H1 (cell line): ENCODE results near the gene MYRIP. TPM values are rescaled to one million over a fixed set of nuclear protein-coding genes. Genes with fewer than 3 reads are reported as not detected.

Experiments
- CTCF ChIA-PET: fragments of 300-600 bp; sonication (Branson Sonifier 250); formaldehyde crosslinking; loops from one replicate; lab custom pipeline; 2021; ENCODE audit not compliant: partially characterized antibody; lab: Charles Lee
- POLR2A ChIA-PET: fragments of 300-600 bp; sonication (Branson Sonifier 250); formaldehyde crosslinking; loops from one replicate; lab custom pipeline; 2021; ENCODE audit warnings: inconsistent platforms; ENCODE audit not compliant: partially characterized antibody; lab: Charles Lee
- DNase-seq, 2 experiments: peaks; one replicate each; pipeline versions ENCODE4 v3.0.0 to v3.0.0-alpha.2; 2010 to 2022; ENCODE audit warnings: low spot score in 2 of 2, low read depth in 1 of 2, mixed read lengths in 1 of 2
- FAIRE-seq: peaks from 2 replicates; lab custom pipeline; 2011; peaks lifted over from hg19 to GRCh38; lab: Jason Lieb, UNC
- H2AFZ ChIP-seq: 2 replicates; pipeline ENCODE4 v1.8.1; 2012; ENCODE audit warnings: low read length, inconsistent platforms
- H2AK5ac ChIP-seq: 2 replicates; pipeline ENCODE4 v1.6.1; 2013; ENCODE audit warnings: low read depth, low read length
- H2BK120ac ChIP-seq: replicated peaks from 2 replicates; pipeline ENCODE3; 2013; ENCODE audit warnings: low read depth, low read length, inconsistent platforms
- H2BK12ac ChIP-seq: 2 replicates; pipeline ENCODE4 v1.6.1; 2013; ENCODE audit warnings: low read depth, low read length
- H2BK15ac ChIP-seq: 2 replicates; pipeline ENCODE4 v1.6.1; 2013; ENCODE audit warnings: low read length
- H2BK20ac ChIP-seq: 2 replicates; pipeline ENCODE4 v1.6.1; 2013; ENCODE audit warnings: low read length
- H2BK5ac ChIP-seq: 2 replicates; pipeline ENCODE4 v1.6.1; 2013; ENCODE audit warnings: low read depth, low read length
- H3K14ac ChIP-seq: 2 replicates; pipeline ENCODE4 v1.6.1; 2013; ENCODE audit warnings: inconsistent platforms; ENCODE audit not compliant: insufficient read length
- H3K18ac ChIP-seq: 2 replicates; pipeline ENCODE4 v1.6.1; 2013; ENCODE audit warnings: low read length; ENCODE audit errors: extremely low read depth
- H3K23ac ChIP-seq: 2 replicates; pipeline ENCODE4 v1.6.1; 2013; ENCODE audit warnings: inconsistent platforms; ENCODE audit not compliant: insufficient read length
- H3K23me2 ChIP-seq: 2 replicates; pipeline ENCODE4 v1.6.1; 2013; ENCODE audit warnings: low read depth, low read length
- H3K27ac ChIP-seq: 2 replicates; pipeline ENCODE4 v1.6.1; 2011; ENCODE audit warnings: low read depth, low read length, inconsistent platforms
- H3K27me3 ChIP-seq, 4 experiments: replicated peaks in 1 of 4; 1 replicate in 1 of 4; 2 replicates in 3 of 4; pipeline versions ENCODE4 v1.6.1 to v1.8.1; 2011 to 2013; ENCODE audit warnings: low read length in 3 of 4, mild to moderate bottlenecking in 3 of 4, inconsistent platforms in 2 of 4, mixed read lengths in 2 of 4, moderate library complexity in 1 of 4; ENCODE audit not compliant: control insufficient read depth in 3 of 4, insufficient read depth in 3 of 4; ENCODE audit errors: extremely low read depth in 1 of 4
- H3K36me3 ChIP-seq, 4 experiments: 2 replicates each; pipeline versions ENCODE4 v1.6.1 to v1.8.1; 2011 to 2013; ENCODE audit warnings: mild to moderate bottlenecking in 4 of 4, low read length in 3 of 4, moderate library complexity in 2 of 4, control low read depth in 1 of 4, inconsistent platforms in 1 of 4; ENCODE audit not compliant: insufficient read depth in 4 of 4, control insufficient read depth in 2 of 4
- H3K4ac ChIP-seq: replicated peaks from 2 replicates; pipeline ENCODE3; 2013; ENCODE audit warnings: low read length, low read depth, mixed read lengths, inconsistent platforms; ENCODE audit not compliant: insufficient read length
- H3K4me1 ChIP-seq, 4 experiments: replicated peaks in 1 of 4; 1 replicate in 1 of 4; 2 replicates in 3 of 4; pipeline versions ENCODE4 v1.6.1 to v1.8.1; 2011 to 2013; ENCODE audit warnings: low read length in 3 of 4, inconsistent platforms in 2 of 4, mixed read lengths in 1 of 4; ENCODE audit not compliant: insufficient read depth in 4 of 4, control insufficient read depth in 3 of 4
- H3K4me2 ChIP-seq, 2 experiments: 2 replicates each; pipeline versions ENCODE4 v1.6.1 to v1.8.1; 2011 to 2013; ENCODE audit warnings: low read depth in 2 of 2, low read length in 2 of 2, control low read depth in 1 of 2, inconsistent platforms in 1 of 2, mild to moderate bottlenecking in 1 of 2; ENCODE audit not compliant: insufficient read depth in 1 of 2
- H3K4me3 ChIP-seq, 4 experiments: fragments of 200-600, 300-600 bp in 1 of 4; sonication (generic), shearing (Covaris generic), sonication (Bioruptor Twin) in 1 of 4; 2 replicates each; pipeline versions ENCODE4 v1.5.1 to v1.8.1; 2011 to 2016; ENCODE audit warnings: low read length in 4 of 4, low read depth in 3 of 4, control low read depth in 2 of 4, inconsistent platforms in 2 of 4, mild to moderate bottlenecking in 2 of 4, mixed read lengths in 1 of 4, moderate library complexity in 1 of 4; ENCODE audit not compliant: insufficient read depth in 2 of 4; ENCODE audit errors: extremely low read depth in 1 of 4
- H3K56ac ChIP-seq: replicated peaks from 2 replicates; pipeline ENCODE3; 2013; ENCODE audit warnings: low read depth, mild to moderate bottlenecking, mixed read lengths, low read length, inconsistent platforms; ENCODE audit not compliant: insufficient read length
- H3K79me1 ChIP-seq: 2 replicates; pipeline ENCODE4 v1.6.1; 2013; ENCODE audit warnings: low read depth, low read length, control low read depth
- H3K79me2 ChIP-seq, 2 experiments: 2 replicates each; pipeline versions ENCODE4 v1.6.1 to v1.8.1; 2012 to 2013; ENCODE audit warnings: low read length in 2 of 2, mild to moderate bottlenecking in 2 of 2, inconsistent platforms in 1 of 2; ENCODE audit not compliant: insufficient read depth in 2 of 2, control insufficient read depth in 1 of 2
- H3K9ac ChIP-seq, 4 experiments: replicated peaks in 1 of 4; 1 replicate in 1 of 4; 2 replicates in 3 of 4; pipeline versions ENCODE4 v1.6.1 to v1.8.1; 2011 to 2013; ENCODE audit warnings: low read depth in 3 of 4, low read length in 3 of 4, control low read depth in 2 of 4, mild to moderate bottlenecking in 2 of 4, moderate library complexity in 2 of 4, inconsistent platforms in 1 of 4; ENCODE audit errors: extremely low read depth in 1 of 4
- H3K9me3 ChIP-seq, 2 experiments: 2 replicates each; pipeline versions ENCODE4 v1.6.1 to v1.8.1; 2012 to 2013; ENCODE audit warnings: mild to moderate bottlenecking in 2 of 2, moderate library complexity in 2 of 2, control low read depth in 1 of 2, inconsistent platforms in 1 of 2, low read depth in 1 of 2, low read length in 1 of 2, mixed read lengths in 1 of 2; ENCODE audit not compliant: insufficient read depth in 2 of 2
- H4K20me1 ChIP-seq, 2 experiments: replicated peaks in 1 of 2; 2 replicates each; pipeline versions ENCODE3 to v1.8.1; 2011 to 2013; ENCODE audit warnings: inconsistent platforms in 2 of 2, low read length in 2 of 2, mild to moderate bottlenecking in 1 of 2; ENCODE audit not compliant: insufficient read depth in 2 of 2, control insufficient read depth in 1 of 2
- H4K5ac ChIP-seq: 2 replicates; pipeline ENCODE4 v1.6.1; 2013; ENCODE audit warnings: low read length, low read depth, mixed read lengths, inconsistent platforms; ENCODE audit not compliant: insufficient read length
- H4K8ac ChIP-seq: 2 replicates; pipeline ENCODE4 v1.8.0; 2013; ENCODE audit warnings: mild to moderate bottlenecking, moderate library complexity, low read length, inconsistent platforms; ENCODE audit not compliant: insufficient read depth; ENCODE audit errors: extremely low read depth
- H4K91ac ChIP-seq: replicated peaks from 2 replicates; pipeline ENCODE3; 2013; ENCODE audit warnings: low read length, mixed read lengths, inconsistent platforms; ENCODE audit not compliant: insufficient read length
- ASH2L ChIP-seq: fragments of 200-600, 300-600 bp; sonication (generic); IDR thresholded peaks from one replicate; pipeline ENCODE4 v1.7.1; 2017; ENCODE audit warnings: low read length
- BACH1 ChIP-seq: IDR thresholded peaks from 2 replicates; pipeline ENCODE4 v1.6.1; 2012; ENCODE audit warnings: low read length, improper control_type of control experiment
- CBX5 ChIP-seq: fragments of 300-800, 300-1000 bp; sonication (generic); IDR thresholded peaks from 2 replicates; pipeline ENCODE4 v1.7.1; 2016; ENCODE audit warnings: antibody characterized with exemption, low read length, low read depth
- CREB1 ChIP-seq: IDR thresholded peaks from 2 replicates; pipeline ENCODE4 v1.6.1; 2012; ENCODE audit warnings: inconsistent platforms
- JUND ChIP-seq: IDR thresholded peaks from 2 replicates; pipeline ENCODE4 v1.6.1; 2011; ENCODE audit warnings: mild to moderate bottlenecking, improper control_type of control experiment, low read length
- KDM1A ChIP-seq: fragments of 200-600, 300-600 bp; sonication (generic); IDR thresholded peaks from 2 replicates; pipeline ENCODE4 v1.7.1; 2016; ENCODE audit warnings: mild to moderate bottlenecking, low read length, borderline replicate concordance
- NANOG ChIP-seq: IDR thresholded peaks from 2 replicates; pipeline ENCODE4 v1.6.1; 2011; ENCODE audit warnings: low read length, low read depth, mild to moderate bottlenecking, inconsistent platforms; ENCODE audit not compliant: insufficient read depth, poor library complexity, severe bottlenecking
- RFX5 ChIP-seq: IDR thresholded peaks from 2 replicates; pipeline ENCODE4 v1.6.1; 2011; ENCODE audit warnings: low read depth, low read length, improper control_type of control experiment, borderline replicate concordance
- RXRA ChIP-seq: IDR thresholded peaks from 2 replicates; pipeline ENCODE4 v1.6.1; 2011; ENCODE audit warnings: low read depth, mild to moderate bottlenecking, low read length, moderate library complexity; ENCODE audit not compliant: insufficient read depth
- SAP30 ChIP-seq: fragments of 300-600 bp; sonication (generic); IDR thresholded peaks from 2 replicates; pipeline ENCODE4 v1.7.1; 2012; ENCODE audit warnings: low read length, moderate library complexity, mild to moderate bottlenecking, inconsistent platforms; ENCODE audit not compliant: insufficient read depth, insufficient replicate concordance
- SP4 ChIP-seq: IDR thresholded peaks from 2 replicates; pipeline ENCODE4 v1.6.1; 2012; ENCODE audit warnings: low read length, inconsistent platforms
- TAF7 ChIP-seq: optimal IDR thresholded peaks from 2 replicates; pipeline ENCODE3; 2011; ENCODE audit warnings: low read depth, mild to moderate bottlenecking, inconsistent platforms, low read length, moderate library complexity, borderline replicate concordance
- YY1 ChIP-seq: IDR thresholded peaks from 2 replicates; pipeline ENCODE4 v1.6.1; 2011; ENCODE audit warnings: low read depth, mild to moderate bottlenecking, low read length
- polyA plus RNA-seq, 7 experiments: library from polyadenylated mRNA; depleted of rRNA in 3 of 7; stranded (reverse) in 5 of 7; unstranded in 2 of 7; fragments of >200 nt in 5 of 7; fragments of 200-250 nt in 2 of 7; gene quantifications; 1 replicate in 5 of 7; 2 replicates in 1 of 7; 4 replicates in 1 of 7; pipeline versions ENCODE4 v1.2.1 to v1.2.3, GENCODE V29; 2011 to 2013; ENCODE audit warnings: missing spikeins in 2 of 7, mixed read lengths in 2 of 7
- total RNA-seq: library from RNA; stranded (reverse); fragmentation: NEBNext Ultra II Directional; extraction: Animal tissue kit (Norgen Biotek cat#: 25700); gene quantifications from 2 replicates; pipeline ENCODE4 v1.2.1, GENCODE V29; 2021
- TF ChIP-seq, protein P1 (sequence below): IDR thresholded peaks from 2 replicates; pipeline ENCODE4 v1.6.1; 2012; ENCODE audit warnings: inconsistent platforms

MYRIP gene
- total and polyA plus RNA-seq, 2 of the 8 experiments (the other 6 are each of a cell fraction or from before 2014, with no cell fraction given), result 0.54 to 4.3 TPM

- no peak overlapping the region for H2BK20ac ChIP-seq
- H3K4me1 ChIP-seq, result peaks cover 0 to 4% (median 0%) of the 10 kb centered on the region in 4 experiments; a peak in 2 of 7 replicates
- CTCF ChIA-PET, result interaction anchor here (0.6 to 2.4 kb wide), 4 partner anchors 9 to 1502 kb away, joined by 3 to 9 read pairs (median 5); no protein-coding TSS in a partner anchor
- TF ChIP-seq SP4 (no peak), YY1 (no peak), ASH2L (no peak), BACH1 (no peak), KDM1A (no peak), RFX5 (no peak), CREB1 (no peak), SAP30 (no peak), CBX5 (no peak), TAF7 (no peak), RXRA (no peak), JUND (no peak), NANOG (no peak)
- TF ChIP-seq, protein P1, sequence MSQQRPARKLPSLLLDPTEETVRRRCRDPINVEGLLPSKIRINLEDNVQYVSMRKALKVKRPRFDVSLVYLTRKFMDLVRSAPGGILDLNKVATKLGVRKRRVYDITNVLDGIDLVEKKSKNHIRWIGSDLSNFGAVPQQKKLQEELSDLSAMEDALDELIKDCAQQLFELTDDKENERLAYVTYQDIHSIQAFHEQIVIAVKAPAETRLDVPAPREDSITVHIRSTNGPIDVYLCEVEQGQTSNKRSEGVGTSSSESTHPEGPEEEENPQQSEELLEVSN, result no peak
Measured at GRCh38 chr3:40098261-40098759, 288.9 kb downstream of the MYRIP start.

More at GRCh38 chr3:40098261-40098759, 288.9 kb downstream of the MYRIP start:
- H3K23ac ChIP-seq, result no peak overlapping the region
- H2BK120ac ChIP-seq, result no peak overlapping the region
- no peak overlapping the region for H3K4ac ChIP-seq
- no peak overlapping the region for H2BK15ac ChIP-seq
- H3K27ac ChIP-seq, result no peak overlapping the region
- no peak for FAIRE-seq
- H3K9me3 ChIP-seq, result peaks cover 0 to 4% of the 10 kb centered on the region in 2 experiments; a peak in 1 of 4 replicates
- no peaks in the 10 kb centered on the region for H3K27me3 ChIP-seq
- H2AK5ac ChIP-seq, result no peak overlapping the region
- H4K5ac ChIP-seq, result no peak overlapping the region
- POLR2A ChIA-PET, result interaction anchor here (0.6 kb wide), 1 partner anchor 75 kb away, joined by 3 read pairs; no protein-coding TSS in a partner anchor
- H4K20me1 ChIP-seq, result no peaks in the 10 kb centered on the region
- no peak overlapping the region for H2BK12ac ChIP-seq
- H3K79me1 ChIP-seq, result no peaks in the 10 kb centered on the region
- no peak overlapping the region for H2AFZ ChIP-seq
- H3K36me3 ChIP-seq, result no peaks in the 10 kb centered on the region
- no peak overlapping the region for H3K4me3 ChIP-seq
- no peak overlapping the region for H4K8ac ChIP-seq
- H4K91ac ChIP-seq, result no peak overlapping the region
- no peaks in the 10 kb centered on the region; the same call in 1 of the 2 replicates for H3K23me2 ChIP-seq
- no peak overlapping the region for H2BK5ac ChIP-seq
- no peak overlapping the region for H3K9ac ChIP-seq
- DNase-seq, result no peak
- 0 out of 4 replicates have a peak overlapping the region, but pooled peaks of 1 of the 2 experiments have one; percentile 11 for H3K4me2 ChIP-seq
- H3K79me2 ChIP-seq, result no peaks in the 10 kb centered on the region
- no peak overlapping the region for H3K56ac ChIP-seq
- no peak overlapping the region for H3K18ac ChIP-seq
- no peak overlapping the region for H3K14ac ChIP-seq
